SKM-1 treated with dmso at 0.1 percent for 144 hours (cell line): ENCODE measurements around the gene MED12L.

ENCODE experiments used
- DNase-seq: peaks from one replicate; lab custom pipeline; 2025; ENCODE audit not compliant: unreplicated experiment; lab: John Stamatoyannopoulos, UW

The MED12L gene

DNA sequence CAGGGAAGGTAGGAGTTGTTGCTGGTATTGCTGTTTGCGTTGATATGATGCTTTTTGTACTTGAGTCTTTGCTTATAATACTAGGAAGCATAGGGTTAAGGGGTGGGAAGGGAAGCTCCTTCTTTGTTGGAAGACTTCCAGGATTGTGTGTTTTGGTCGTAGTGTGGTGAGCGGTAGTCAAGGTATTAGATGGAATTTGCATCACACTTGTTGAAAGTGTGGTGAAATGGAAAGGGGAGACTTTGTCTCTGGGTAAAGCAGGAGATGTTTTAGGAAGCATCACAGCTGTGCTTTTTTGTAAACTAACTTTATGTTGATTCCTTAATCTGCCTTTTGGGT lies 360.5 kb downstream of the MED12L start:
- peak; percentile 6 for DNase-seq

DNA sequence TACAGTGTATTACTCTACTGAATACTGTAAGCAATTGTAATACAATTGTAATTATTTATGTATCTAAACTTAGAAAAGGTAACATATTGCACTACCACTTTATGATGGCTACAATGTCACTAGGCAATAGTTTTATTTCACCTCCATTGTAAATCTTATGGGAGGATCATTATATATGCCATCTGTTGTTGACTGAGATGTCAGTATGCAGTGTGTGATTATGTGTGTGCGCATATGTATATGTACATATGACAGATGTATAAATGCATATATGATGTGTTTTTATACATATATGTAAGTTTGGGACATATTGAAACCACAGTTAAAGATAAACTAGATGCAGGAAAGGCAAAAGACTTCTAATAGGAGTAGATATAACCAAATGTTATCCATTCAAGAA lies 366.9 kb downstream of the MED12L start:
- no peak for DNase-seq

GRCh38 chr3:151452841-151453240 lies 367.4 kb downstream of the MED12L start:
- no peak for DNase-seq

DNA sequence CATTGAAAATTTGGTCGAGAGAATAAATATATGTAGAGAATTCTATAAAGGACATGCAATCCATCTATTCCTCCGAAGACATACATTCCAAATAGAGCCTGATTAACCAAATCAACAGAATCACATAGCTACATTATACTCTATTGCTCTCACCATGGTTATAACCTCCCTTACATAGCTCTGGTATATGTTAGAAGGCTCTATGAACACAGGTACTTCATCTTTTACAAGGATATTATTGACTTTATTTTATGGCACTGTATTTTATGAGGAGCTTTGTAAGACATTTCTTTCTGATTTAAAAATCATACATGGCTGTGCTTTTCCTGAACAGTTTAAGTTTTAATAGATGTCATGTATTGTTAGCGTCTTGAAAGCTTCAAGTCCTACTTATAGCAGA lies 370.6 kb downstream of the MED12L start:
- DNase-seq: no peak

DNA sequence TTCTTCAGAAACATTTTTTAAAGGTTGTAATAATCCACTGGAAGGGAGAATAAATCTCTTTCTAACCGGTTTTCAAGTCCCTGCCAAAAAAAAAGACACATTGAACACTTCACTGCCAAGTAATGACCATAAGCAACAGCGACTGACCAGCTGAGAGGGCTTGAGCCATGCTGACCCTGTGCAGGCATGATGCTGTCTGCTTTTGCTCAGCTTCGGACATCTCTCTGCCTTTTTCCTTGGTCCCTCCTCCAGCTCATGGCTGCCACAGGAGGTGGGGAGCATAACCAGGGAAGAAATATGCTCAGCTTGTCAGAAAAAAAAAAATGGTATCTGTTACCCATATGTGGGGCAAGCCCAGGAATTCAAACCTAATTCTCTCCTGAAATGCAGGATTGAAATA lies 373.9 kb downstream of the MED12L start:
- DNase-seq: no peak

DNA sequence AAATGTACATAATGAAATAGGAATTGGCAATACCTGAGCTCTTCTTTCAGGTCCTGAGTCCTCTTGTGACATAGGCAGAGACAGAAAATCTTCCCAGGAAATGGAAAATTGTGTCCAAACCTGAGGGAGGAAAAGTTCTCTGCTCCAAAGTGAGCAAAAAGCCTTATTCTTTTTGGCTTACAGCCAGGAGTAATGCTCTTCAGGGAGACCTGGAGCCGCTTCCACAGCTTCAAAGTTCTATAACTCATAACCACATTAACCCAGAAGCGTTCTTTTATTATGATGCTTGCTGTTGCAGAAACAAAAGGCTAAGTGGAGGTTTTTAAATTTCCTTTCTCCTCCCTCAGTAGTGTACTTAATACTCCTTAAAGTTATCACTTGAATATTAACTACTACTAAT lies 374.8 kb downstream of the MED12L start:
- DNase-seq: no peak

DNA sequence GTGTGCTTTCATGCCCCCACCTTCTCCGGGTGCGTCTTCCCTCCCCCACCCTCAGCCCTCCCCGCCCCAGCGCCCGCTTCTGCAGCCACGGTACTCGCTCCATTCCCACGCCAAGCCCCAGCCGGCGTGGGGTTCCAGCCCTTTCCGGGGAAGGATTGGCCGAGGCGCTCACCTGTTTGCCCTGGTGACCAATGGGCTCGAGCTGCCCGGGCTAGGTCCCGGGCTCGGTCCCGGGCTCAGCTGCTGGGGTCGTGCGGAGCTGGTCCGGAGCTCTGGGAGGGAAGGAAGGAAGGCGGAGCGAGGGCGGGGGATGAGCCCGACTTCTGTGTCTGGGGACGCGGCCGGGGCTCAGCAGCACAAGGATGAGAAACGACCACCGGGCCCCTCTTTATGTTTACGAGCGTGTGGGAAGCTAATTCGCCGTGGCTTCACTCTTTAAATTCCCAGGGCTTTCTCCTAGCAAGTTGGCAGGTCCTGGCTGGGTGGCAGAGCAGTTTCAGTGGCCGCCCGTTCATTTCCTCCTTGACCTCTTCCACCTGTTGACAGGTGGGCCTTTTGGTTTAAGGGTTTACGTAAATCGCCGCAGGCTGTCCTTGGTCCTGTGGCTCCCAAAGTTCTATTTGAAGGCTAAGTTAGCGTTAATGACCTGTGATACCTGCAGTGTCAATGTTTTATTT lies 375.4 kb downstream of the MED12L start, which contains the start of gene IGSF10:
IGSF10 (minus strand) TSS at position 288 of the 677 bp plus-strand sequence. CDS start 2,352 bp downstream, outside the sequence.
- no peak for DNase-seq

- DNase-seq: no peak
These were observed 376.9 kb downstream of the MED12L start for GRCh38 chr3:151462278-151462780.

GRCh38 chr3:151462991-151463390 lies 377.5 kb downstream of the MED12L start:
- DNase-seq: no peak

DNA sequence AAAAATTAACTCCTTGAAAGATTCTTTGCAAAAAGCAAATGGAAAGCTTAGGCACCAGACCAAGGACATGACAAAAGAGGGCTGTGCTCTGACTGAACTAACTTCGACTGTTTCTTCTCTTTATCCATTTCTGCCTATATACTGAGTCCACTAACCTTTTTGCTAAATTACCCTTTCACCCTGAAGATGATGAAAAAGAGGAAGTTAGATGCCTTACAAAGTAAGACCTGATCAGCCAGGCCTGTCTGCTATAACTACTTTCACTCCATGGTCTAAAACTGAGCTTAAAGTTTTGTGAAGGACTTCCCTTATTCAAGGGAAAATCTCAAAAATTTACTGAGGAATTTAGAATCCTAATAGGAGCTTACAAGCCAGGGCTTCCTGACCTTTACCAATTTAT lies 381.6 kb downstream of the MED12L start:
- peak; percentile 79 for DNase-seq

DNA sequence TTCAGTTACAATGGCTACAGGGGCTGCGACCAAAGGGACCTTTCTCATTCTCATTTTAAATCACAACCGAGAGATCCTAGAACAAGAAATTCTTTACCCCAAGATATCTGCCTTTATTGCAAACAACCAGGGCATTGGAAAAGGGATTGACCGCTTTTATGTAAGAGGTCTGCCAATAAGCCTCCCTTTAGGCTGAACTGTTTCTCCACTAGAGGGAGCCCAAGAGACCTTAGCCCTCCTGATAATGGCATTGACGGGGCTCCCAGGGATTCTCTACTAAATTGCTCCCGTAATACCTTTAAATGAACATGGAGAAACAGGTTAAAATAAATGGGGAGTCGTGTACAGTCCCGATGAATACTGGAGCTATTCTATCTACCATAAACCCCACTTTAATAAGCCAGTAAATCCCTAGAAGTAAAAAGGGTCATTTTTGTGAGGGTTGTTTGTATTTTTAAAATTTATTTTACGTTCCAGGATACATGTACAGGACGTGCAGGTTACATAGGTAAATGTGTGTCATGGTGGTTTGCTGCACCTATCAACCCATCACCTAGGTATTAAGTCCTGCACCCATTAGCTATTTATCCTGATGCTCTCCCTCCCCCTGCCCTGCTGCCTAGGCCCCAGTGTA lies 382.9 kb downstream of the MED12L start:
- peak; percentile 58 for DNase-seq

DNA sequence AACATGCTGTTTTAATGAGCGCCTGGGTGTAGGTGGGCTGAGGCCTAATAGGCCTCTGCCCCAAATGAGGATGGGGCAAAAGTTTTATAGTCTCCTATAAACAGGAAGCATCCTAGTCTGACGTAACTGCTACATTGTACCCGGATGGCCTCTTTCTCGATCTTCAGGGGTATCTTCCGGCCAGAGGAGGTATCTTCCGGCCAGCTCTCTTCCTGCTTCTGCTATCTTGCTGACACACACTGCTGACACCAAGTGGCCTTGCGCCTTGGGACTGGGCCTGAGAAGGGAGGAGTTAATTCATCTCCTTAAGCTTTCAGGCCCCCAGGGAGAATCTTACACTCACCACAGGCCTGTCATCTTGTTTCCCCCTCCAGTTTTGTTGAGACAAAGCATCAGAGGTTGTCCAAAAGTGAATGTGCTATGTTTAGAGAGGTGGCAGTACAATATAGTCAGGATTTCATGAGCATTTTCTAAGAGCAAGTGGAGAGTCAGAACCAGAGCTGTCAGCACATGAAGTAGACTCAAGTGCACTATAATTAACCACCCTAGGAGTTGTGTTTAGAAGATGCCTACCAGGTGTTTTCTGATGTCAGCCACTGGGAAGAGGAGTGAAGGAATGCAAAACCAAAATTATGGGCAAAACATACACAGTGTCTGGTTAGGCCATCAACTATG lies 391.0 kb downstream of the MED12L start:
- no peak for DNase-seq

GRCh38 chr3:151477591-151478334 lies 392.3 kb downstream of the MED12L start:
- DNase-seq: no peak

- DNase-seq: no peak
These were observed 392.9 kb downstream of the MED12L start for GRCh38 chr3:151478335-151478697.

- no peak for DNase-seq
These were observed 394.0 kb downstream of the MED12L start for GRCh38 chr3:151479452-151479851.

DNA sequence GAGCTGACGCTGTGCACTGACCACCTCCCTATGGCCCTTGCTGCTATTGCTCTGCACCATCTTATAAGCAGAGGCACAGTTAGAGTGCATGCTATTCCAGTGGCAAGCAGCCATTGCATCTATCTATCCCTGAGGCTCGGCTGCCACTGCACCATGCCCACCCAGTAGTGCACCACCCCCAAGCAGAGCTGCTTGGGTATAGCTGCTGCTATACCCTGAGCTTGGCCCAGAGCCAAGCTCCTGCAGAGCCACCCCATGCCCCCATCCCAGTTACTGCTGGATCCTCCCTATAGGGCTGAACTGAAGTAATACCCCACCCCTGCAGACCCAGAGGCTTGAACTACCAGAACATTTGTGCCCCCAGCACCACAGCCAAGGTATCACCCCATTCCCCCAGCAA lies 395.0 kb downstream of the MED12L start:
- DNase-seq: no peak

DNA sequence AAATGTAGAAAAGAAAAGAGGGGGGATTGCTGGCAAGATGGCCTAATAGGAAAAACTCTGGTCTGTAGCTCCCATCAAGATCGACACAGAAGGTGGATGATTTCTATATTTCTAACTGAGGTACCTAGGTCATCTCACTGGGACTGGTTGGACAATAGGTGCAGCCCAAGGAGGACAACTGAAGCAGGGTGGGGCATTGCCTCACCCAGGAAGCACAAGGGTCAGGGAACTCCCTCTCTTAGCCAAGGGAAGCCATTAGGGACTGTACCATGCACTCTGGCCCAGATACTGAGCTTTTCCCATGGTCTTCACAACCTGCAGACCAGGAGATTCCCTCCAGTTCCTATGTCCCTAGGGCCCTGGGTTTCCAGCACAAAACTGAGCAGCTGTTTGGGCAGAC lies 398.0 kb downstream of the MED12L start:
- DNase-seq: no peak

- no peak for DNase-seq
These were observed 398.6 kb downstream of the MED12L start for GRCh38 chr3:151483961-151484520.
